GM21360 (cell line): ENCODE results near the gene NSD1.
"Not testable (repeated sequence)": the region's sequence is repeated elsewhere in the genome, so short reads cannot be mapped to it uniquely, and the experiment has no call there.

Experiments
- ATAC-seq: cut with Tn5 transposase; IDR thresholded peaks from one replicate; pipeline ENCODE4 v1.9.1; 2021; ENCODE audit warnings: mild to moderate bottlenecking, moderate library complexity; ENCODE audit not compliant: unreplicated experiment

Gene NSD1

GRCh38 chr5:177303925-177304391 lies 170.4 kb downstream of the NSD1 start:
- no peak for ATAC-seq

GRCh38 chr5:177304392-177305119 lies 171.0 kb downstream of the NSD1 start:
- no peak for ATAC-seq

GRCh38 chr5:177306103-177306640 lies 172.6 kb downstream of the NSD1 start:
- ATAC-seq: not testable (repeated sequence)

GRCh38 chr5:177306674-177307543 lies 173.3 kb downstream of the NSD1 start:
- no peak for ATAC-seq

- ATAC-seq: no peak
Observed at GRCh38 chr5:177307544-177308363, 174.2 kb downstream of the NSD1 start.

- ATAC-seq: no peak
Observed at GRCh38 chr5:177308740-177309139, 175.2 kb downstream of the NSD1 start.

- no peak for ATAC-seq
Observed at GRCh38 chr5:177309351-177310191, 176.0 kb downstream of the NSD1 start.

GRCh38 chr5:177310332-177310731 lies 176.8 kb downstream of the NSD1 start:
- no peak for ATAC-seq

GRCh38 chr5:177310757-177311391 lies 177.3 kb downstream of the NSD1 start:
- ATAC-seq: no peak

GRCh38 chr5:177311392-177311722 lies 177.8 kb downstream of the NSD1 start:
- ATAC-seq: no peak

GRCh38 chr5:177311723-177312648 lies 178.4 kb downstream of the NSD1 start, which contains the start of gene MXD3:
Gene MXD3, minus strand, starts transcription at chr5:177311898. Its CDS starts 68 bp downstream, at chr5:177311830.
- peak; percentile 69 for ATAC-seq

GRCh38 chr5:177312649-177313181 lies 179.1 kb downstream of the NSD1 start:
- peak; percentile 25 for ATAC-seq

- ATAC-seq: no peak
Observed at GRCh38 chr5:177313561-177314259, 180.1 kb downstream of the NSD1 start.

GRCh38 chr5:177314376-177315342 lies 181.1 kb downstream of the NSD1 start:
- no peak for ATAC-seq

- ATAC-seq: no peak
Observed at GRCh38 chr5:177315411-177315810, 181.8 kb downstream of the NSD1 start.

GRCh38 chr5:177316005-177316404 lies 182.4 kb downstream of the NSD1 start:
- ATAC-seq: no peak
